HL-60 (cell line): ENCODE measurements around the gene DACT2.

Source experiments
- CTCF ChIP-seq: IDR thresholded peaks from one replicate; pipeline ENCODE4 v1.5.1; 2011; ENCODE audit warnings: low read length, control low read depth, inconsistent platforms; ENCODE audit not compliant: insufficient read depth
- GABPA ChIP-seq: IDR thresholded peaks from 2 replicates; pipeline ENCODE4 v1.6.1; 2012; ENCODE audit warnings: low read depth
- POLR2AphosphoS5 ChIP-seq: IDR thresholded peaks from 2 replicates; pipeline ENCODE4 v1.6.1; 2012; ENCODE audit warnings: low read depth
- REST ChIP-seq: IDR thresholded peaks from 2 replicates; pipeline ENCODE4 v1.6.1; 2012; ENCODE audit warnings: low read depth; ENCODE audit not compliant: insufficient replicate concordance
- SPI1 ChIP-seq: IDR thresholded peaks from 2 replicates; pipeline ENCODE4 v1.6.1; 2012; ENCODE audit warnings: low read depth, mild to moderate bottlenecking, borderline replicate concordance

- TF ChIP-seq CTCF: no peak
- TF ChIP-seq GABPA: no peak
- no peak for TF ChIP-seq REST
- TF ChIP-seq POLR2AphosphoS5: no peak
- TF ChIP-seq SPI1: no peak
These were observed 17.8 kb downstream of the DACT2 start for GRCh38 chr6:168301648-168302398.
